ENCODE measurements around the gene PPP6C.

GRCh38 chr9:125151730-125152129, 37.9 kb downstream of the PPP6C start:
- TF ChIP-seq FOXM1 (IDR thresholded peaks at IDR 0.05; ENCODE audit: borderline replicate concordance) (no peak), ELF4 (IDR thresholded peaks at IDR 0.05) (no peak), BHLHE40 (IDR thresholded peaks at IDR 0.05; ENCODE audit: borderline replicate concordance) (no peak), FOXA1 (IDR thresholded peaks at IDR 0.05) (no peak), HDGF (IDR thresholded peaks at IDR 0.05; ENCODE audit: borderline replicate concordance) (no peak), SUZ12 (IDR thresholded peaks at IDR 0.05) (no peak), FOXK2 (IDR thresholded peaks at IDR 0.05) (no peak), TARDBP (IDR thresholded peaks at IDR 0.05) (no peak), SP1 (IDR thresholded peaks at IDR 0.05) (no peak), LEF1 (IDR thresholded peaks at IDR 0.05; ENCODE audit: borderline replicate concordance) (no peak), CTBP1 (IDR thresholded peaks at IDR 0.05; ENCODE audit: borderline replicate concordance) (no peak), NFRKB (IDR thresholded peaks at IDR 0.05) (no peak)
- TF ChIP-seq, protein P1, sequence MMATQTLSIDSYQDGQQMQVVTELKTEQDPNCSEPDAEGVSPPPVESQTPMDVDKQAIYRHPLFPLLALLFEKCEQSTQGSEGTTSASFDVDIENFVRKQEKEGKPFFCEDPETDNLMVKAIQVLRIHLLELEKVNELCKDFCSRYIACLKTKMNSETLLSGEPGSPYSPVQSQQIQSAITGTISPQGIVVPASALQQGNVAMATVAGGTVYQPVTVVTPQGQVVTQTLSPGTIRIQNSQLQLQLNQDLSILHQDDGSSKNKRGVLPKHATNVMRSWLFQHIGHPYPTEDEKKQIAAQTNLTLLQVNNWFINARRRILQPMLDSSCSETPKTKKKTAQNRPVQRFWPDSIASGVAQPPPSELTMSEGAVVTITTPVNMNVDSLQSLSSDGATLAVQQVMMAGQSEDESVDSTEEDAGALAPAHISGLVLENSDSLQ (IDR thresholded peaks at IDR 0.05) = no peak

All from HEK293T (cell line).